ENCODE results near the gene SLU7.

- no peak for TF ChIP-seq POLR2A (IDR thresholded peaks at IDR 0.05)
- TF ChIP-seq, protein P1, sequence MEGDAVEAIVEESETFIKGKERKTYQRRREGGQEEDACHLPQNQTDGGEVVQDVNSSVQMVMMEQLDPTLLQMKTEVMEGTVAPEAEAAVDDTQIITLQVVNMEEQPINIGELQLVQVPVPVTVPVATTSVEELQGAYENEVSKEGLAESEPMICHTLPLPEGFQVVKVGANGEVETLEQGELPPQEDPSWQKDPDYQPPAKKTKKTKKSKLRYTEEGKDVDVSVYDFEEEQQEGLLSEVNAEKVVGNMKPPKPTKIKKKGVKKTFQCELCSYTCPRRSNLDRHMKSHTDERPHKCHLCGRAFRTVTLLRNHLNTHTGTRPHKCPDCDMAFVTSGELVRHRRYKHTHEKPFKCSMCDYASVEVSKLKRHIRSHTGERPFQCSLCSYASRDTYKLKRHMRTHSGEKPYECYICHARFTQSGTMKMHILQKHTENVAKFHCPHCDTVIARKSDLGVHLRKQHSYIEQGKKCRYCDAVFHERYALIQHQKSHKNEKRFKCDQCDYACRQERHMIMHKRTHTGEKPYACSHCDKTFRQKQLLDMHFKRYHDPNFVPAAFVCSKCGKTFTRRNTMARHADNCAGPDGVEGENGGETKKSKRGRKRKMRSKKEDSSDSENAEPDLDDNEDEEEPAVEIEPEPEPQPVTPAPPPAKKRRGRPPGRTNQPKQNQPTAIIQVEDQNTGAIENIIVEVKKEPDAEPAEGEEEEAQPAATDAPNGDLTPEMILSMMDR (IDR thresholded peaks at IDR 0.05), result no peak
These were observed 51.6 kb downstream of the SLU7 start for GRCh38 chr5:160367261-160367660.
